T-helper 1 cell (primary cell): ENCODE measurements around the gene NVL.
A peak's percentile ranks its signal among the peaks of the same experiment; 100 is the strongest.
"Not testable (repeated sequence)": the region's sequence is repeated elsewhere in the genome, so short reads cannot be mapped to it uniquely, and the experiment has no call there.

Experiments used
- DNase-seq, 5 donors: peaks; one replicate each; pipeline ENCODE4 v3.0.0-alpha.2; 2012 to 2020

The NVL gene

DNA sequence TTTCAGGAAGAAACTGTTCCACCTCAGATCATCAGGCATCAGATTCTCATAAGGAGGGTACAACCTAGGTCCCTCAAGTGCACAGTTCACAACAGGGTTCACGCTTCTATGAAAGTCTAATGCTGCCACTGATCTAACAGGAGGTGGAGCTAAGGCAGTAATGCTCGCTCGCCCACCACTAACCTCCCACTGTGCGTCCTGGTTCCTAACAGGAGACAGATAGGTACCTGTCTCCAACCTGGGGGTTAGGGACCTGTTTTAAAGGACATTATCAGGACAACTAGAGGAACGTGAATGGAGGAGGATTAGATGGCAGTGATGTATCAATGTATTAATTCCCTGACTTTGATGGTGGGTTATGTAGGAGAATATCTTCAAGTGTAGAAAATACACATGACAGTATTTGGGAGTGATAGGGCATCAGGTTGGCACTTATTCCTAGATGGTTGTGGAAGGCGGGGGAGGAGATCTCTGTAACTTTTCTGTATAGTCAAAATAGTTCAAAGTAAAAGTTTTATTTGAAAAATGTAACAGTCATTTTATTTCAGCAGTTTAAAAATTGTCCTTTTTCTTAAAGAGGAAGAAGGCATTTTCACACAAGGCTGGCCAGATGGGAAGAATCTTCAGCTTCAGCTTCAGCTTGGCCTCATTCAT, 103.0 kb downstream of the NVL start:
- DNase-seq = no peak

DNA sequence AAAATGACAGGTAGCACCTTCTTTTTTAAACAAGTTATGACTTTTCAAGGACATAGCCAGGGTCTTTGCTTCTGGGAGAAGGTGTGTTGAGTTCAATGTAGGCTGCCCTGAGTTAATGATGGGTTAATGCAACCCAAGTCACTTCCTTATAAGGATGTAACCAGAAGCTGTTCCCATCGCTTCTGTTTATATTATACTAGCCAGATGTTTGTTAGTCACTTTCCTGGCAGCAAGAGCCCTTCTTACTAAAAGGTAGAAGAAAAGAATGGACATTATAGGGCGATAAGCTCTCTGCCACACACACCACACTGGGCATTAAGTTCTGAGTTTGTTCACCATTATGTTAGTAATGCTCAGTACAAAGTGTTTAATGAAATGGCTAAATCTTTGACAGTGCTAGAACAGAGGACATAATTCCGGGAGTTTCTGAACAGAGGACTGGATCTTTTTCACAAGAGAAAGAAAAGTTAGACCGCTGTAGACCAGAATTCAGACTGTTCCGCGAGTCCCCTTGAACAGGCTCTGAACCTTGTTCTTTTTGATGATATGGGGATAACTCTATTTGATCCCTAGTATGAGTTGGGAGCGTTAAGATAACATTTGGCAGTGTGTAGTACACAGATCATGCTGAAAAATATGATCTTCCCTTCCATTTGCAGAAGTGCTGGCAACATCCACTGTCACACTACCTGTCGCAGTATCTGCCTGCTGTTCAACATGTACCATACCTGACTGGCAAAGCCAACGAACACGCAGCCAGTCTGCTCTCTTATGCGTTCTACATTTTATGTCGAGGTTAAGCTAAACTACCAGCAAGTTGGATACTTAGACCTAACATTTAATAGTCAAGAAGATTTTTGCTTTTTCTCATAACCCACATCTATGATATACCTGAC, 105.9 kb downstream of the NVL start:
- no peak for DNase-seq

GRCh38 chr1:224219612-224220059, 110.3 kb downstream of the NVL start:
- DNase-seq = no peak

DNA sequence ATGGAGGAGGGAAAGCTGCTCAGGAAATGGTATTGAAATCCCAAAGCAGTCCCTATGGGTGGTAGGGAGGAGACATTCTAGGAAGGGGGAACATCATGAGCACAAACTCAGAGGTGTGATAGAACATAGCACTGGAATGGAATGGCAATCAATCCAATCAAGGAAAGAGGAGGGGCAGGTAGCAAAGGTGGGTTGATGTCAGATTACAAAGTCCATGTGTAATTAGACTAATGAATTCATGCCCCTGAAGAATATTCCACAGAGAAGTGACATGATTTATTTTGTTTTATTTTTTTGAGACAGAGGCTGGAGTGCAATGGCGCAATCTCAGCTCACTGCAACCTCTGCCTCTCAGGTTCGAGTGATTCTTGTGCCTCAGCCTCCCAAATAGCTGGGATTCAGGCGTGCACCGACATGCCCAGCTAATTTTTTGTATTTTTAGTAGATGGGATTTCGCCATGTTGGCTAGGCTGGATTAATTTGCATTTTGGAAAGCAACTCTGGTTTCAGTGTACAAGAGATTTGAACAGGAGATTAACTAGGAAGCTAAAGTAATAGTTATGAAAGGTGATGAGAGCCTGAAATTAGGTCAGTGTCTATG, 110.9 kb downstream of the NVL start:
- DNase-seq = no peak

GRCh38 chr1:224217655-224218623, 112.0 kb downstream of the NVL start:
- no peak for DNase-seq

GRCh38 chr1:224216382-224216781, 113.6 kb downstream of the NVL start:
- DNase-seq = no peak

- DNase-seq = no peak
These were observed 116.4 kb downstream of the NVL start for GRCh38 chr1:224213438-224214119.

DNA sequence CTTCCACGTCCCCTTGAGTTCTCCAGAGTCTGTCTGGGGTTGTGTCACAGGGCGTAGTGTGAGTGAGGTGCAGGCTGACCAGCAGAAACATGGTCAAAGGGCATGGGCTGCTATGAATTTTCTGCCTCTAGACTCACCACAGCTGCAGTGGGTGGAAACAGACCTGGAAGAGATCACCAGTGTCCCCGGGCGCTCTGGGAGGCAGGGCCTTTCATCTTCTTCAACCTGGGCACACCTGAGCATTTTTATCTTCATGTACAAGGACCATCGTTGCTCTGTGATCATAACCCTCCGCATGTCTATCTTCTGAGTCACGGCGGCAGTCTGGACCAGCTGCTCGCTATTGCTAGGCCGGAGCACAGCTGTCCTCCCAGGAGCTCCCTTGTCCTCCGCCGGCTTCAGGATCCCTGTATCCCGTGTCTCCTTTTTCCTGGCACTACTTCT, 117.3 kb downstream of the NVL start:
- DNase-seq = no peak

GRCh38 chr1:224211206-224211962, 118.6 kb downstream of the NVL start:
- no peak for DNase-seq

- DNase-seq = not testable (repeated sequence)
These were observed 123.9 kb downstream of the NVL start for GRCh38 chr1:224205931-224206538.

DNA sequence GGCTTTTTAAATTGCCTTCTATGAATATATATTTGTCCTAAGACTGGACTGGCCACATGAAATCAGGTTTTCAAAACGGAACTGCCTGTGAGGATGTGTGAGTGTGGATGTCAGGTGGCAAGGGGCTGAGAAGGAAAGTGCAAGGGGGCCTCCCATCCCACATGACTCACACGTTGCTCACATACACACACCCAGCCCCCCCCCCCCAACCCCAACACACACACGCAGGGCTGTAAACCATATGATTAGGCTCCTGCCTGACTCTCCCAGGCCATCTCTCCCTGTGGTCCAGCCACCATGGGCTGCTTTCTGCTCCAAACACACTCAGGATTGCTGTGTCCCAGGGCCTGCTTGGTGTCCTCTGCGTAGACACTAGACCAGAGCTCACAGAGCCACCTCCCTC, 124.5 kb downstream of the NVL start:
- peak in 1 of 5 donors; percentile 48 for DNase-seq

DNA sequence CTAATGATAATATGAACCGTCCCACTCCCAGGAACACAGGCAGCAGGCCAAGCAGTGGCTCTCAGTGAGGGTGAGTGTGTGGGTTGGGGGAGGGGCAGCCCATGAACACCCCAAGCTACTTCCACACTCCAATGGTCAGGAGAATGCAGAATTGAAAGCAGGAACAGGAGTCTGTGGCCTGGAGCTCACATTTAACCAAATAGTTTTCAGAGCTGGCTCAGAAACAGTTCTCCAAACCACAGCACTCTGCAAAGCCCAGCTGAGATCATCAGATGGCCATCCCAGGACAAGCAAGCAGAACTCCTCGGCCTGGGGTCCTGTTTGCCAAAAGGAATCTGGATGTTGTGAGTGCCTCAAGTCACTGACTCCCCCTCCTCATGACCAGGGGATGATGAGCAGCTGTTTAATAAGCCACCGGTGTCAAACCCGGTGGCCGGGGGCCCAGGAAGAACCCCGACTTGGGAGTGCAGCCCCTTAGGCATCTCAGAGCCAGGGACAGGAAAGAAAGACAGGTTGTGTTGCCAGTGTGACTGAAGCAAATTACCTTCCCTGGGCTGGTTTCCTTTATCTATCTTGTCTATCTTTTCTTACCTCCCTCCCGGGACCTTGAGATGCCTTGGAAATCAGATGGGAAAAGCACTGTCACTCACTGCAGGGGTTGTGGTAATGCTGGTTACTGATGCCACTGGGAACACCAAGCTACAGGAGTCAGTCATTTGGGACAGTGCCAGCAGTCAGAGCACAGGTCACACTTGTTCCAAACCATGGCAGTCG, 126.5 kb downstream of the NVL start:
- DNase-seq = no peak

DNA sequence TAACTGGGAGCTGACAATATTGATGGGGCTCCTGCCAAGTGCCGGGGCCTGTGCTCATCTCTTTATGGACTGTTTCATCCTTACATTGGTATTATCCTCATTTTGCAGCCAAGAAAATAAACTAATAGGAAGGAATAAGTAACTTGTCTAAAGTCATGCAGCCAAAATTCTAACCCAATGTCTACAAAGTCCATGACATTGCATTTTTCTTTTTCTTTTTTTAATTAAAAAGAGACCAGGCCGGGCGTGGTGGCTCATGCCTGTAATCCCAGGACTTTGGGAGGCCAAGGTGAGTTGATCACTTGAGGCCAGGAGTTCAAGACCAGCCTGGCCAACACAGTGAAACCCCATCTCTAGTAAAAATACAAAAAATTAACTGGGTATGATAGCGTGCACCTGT, 128.1 kb downstream of the NVL start:
- DNase-seq = no peak

GRCh38 chr1:224201383-224201782, 128.6 kb downstream of the NVL start:
- no peak for DNase-seq

DNA sequence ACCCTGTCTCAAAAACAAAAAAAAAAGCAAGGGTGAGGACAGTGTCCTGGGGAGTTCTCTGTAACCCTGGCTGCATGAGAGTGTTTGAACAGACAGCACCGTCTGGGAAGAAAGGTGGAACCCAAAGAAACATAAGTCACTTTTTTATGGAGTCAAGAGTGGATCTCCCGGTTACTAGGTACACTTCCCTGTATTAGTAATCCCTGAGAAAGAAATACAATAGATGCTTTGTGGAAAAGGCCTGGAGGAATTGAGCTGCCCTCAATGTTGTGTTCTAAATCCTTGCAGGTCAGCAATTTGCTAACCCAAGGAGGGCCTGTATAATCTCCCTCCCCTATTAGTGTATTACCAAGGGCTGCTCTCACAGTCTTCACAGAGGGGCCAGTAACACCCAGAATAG, 130.3 kb downstream of the NVL start:
- no peak for DNase-seq

DNA sequence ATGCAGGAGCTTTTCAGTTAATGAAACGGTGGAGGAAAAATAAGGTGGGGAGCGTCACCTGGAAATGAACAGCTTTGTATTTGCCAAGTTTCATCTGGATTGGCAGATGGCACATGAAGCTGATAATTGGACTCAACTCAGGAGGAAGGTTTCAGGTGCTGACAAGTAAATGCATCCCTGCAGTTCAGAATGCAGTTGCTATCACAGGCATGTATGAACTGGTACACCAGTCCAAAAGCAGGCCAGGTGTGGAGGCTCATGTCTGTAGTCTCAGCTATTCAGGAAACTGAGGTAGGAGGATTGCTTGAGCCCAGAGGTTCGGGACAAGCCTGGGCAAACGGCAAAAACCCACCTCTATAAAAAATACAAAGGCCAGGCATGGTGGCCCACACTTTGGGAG, 131.4 kb downstream of the NVL start:
- no peak for DNase-seq

- DNase-seq = no peak
These were observed 133.0 kb downstream of the NVL start for GRCh38 chr1:224196813-224197600.

DNA sequence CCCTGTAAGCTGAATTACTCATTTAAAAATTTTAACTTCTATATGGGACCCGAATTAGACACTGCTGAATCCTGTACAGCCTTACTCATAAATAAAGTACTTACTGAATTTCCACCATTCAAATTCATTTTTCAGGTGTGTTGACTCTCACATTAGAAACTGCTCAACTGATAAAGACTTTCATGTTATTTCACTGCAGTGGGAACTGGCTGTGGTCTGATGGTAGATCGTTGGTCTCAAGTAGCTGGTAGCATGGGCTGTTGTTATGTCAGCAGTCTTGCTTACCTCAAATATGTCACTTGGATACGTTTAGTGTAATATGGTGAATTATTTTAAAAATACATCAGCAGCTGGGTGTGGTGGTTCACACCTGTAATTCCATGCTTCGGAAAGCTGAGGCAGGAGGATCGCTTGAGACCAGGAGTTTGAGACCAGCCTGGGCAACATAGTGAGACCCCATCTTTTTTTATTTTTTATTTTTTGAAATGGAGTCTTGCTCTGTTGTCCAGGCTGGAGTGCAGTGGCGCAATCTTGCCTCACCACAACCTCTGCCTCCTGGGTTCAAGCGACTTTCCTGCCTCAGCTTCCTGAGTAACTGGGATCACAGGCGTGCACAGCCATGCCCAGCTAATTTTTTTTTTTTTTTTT, 136.5 kb downstream of the NVL start:
- no peak for DNase-seq
